Epithelial cell of proximal tubule (primary cell): ENCODE results near the gene DBN1. TPM values are rescaled to one million over a fixed set of nuclear protein-coding genes. Genes with fewer than 3 reads are reported as not detected.

Experiments
- DNase-seq: peaks from one replicate; pipeline ENCODE4 v3.0.0-alpha.2; 2011; ENCODE audit warnings: low read depth
- H3K4me3 ChIP-seq: 2 replicates; pipeline ENCODE4 v1.5.1; 2011; ENCODE audit warnings: low read depth, mild to moderate bottlenecking, low read length
- total RNA-seq: library from RNA; depleted of rRNA; stranded (reverse); fragments of >200 nt; gene quantifications from 2 replicates; pipeline ENCODE4 v1.2.3, GENCODE V29; 2015
- TF ChIP-seq, protein P1 (sequence below): conservative IDR thresholded peaks from 2 replicates; pipeline ENCODE4 v1.5.1; 2012; ENCODE audit warnings: low read depth, mild to moderate bottlenecking, low read length

Gene DBN1
- total RNA-seq, 1 donor from 2014 or later: 471 TPM

DNA sequence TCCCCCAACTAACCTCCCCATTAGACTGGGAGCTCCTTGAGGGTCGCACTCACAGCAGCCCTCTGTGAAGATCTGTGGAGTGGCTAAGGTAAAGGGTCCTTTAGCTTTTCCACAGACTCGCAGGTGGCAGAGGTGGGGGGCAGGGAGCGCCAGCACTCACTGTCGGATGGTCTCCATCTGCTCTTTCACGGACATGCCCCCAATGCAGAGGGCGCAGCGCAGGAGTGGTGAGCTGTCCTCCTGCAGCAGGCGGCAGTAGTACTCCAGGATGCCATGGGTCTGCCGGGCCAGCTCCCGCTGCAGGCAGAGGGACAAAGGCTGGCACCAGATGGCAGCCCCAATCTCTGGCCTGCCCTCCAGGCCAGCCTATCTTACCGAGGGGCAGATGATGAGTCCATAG is 41.1 kb upstream of the DBN1 start:
- TF ChIP-seq, protein P1, sequence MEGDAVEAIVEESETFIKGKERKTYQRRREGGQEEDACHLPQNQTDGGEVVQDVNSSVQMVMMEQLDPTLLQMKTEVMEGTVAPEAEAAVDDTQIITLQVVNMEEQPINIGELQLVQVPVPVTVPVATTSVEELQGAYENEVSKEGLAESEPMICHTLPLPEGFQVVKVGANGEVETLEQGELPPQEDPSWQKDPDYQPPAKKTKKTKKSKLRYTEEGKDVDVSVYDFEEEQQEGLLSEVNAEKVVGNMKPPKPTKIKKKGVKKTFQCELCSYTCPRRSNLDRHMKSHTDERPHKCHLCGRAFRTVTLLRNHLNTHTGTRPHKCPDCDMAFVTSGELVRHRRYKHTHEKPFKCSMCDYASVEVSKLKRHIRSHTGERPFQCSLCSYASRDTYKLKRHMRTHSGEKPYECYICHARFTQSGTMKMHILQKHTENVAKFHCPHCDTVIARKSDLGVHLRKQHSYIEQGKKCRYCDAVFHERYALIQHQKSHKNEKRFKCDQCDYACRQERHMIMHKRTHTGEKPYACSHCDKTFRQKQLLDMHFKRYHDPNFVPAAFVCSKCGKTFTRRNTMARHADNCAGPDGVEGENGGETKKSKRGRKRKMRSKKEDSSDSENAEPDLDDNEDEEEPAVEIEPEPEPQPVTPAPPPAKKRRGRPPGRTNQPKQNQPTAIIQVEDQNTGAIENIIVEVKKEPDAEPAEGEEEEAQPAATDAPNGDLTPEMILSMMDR: no peak
- DNase-seq: no peak
- no peak overlapping the region for H3K4me3 ChIP-seq

DNA sequence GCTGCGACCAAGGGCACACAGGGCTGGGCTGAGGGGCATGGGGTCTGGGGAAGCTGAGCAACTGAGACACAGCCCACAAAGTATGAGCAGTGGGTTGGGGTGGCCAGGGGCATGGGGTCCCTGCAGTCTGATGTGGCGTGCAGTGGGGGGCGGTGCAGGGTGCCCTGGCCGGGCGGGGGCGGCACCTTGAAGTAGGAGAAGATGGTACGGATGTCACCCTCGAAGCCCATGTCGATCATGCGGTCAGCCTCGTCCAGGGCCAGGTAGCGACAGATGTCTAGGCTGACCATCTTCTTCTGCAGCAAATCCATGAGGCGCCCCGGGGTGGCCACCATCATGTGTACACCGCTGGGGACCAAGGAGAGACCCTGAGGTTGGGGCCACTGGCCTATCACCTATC is 40.1 kb upstream of the DBN1 start:
- H3K4me3 ChIP-seq: no peak overlapping the region
- no peak for DNase-seq
- TF ChIP-seq, protein P1: no peak

DNA sequence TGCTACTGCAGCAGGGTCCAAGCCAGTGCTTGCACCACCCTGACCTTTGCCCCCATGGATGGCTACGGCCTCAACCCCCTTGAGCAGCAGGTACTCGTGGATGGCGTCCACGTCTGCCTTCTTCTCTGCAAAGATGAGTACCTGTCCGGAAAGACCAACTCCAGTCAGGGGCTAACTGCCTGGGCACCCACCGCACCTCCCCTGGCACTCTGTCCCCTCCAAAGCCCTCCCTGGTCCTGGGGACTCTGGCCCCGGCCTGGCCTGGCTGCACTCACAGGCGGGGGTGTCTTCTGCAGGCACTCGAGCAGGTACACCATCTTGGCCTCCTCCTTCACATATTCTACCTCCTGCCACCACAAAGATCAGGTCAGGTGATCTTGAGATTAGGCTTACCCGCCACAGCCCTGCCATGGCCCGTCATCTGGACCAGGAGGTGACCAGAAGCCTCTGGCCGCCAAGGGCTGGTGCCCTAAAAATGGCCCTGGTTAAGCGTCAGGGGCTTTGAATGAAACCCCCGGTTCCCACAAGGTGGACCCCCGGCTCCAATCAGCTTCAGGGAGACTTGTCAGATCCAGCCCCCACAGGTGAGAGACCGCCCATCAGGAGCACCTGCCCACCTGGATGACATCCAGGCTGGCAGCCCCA is 39.4 kb upstream of the DBN1 start:
- DNase-seq: no peak
- TF ChIP-seq, protein P1: no peak
- no peak overlapping the region for H3K4me3 ChIP-seq

DNA sequence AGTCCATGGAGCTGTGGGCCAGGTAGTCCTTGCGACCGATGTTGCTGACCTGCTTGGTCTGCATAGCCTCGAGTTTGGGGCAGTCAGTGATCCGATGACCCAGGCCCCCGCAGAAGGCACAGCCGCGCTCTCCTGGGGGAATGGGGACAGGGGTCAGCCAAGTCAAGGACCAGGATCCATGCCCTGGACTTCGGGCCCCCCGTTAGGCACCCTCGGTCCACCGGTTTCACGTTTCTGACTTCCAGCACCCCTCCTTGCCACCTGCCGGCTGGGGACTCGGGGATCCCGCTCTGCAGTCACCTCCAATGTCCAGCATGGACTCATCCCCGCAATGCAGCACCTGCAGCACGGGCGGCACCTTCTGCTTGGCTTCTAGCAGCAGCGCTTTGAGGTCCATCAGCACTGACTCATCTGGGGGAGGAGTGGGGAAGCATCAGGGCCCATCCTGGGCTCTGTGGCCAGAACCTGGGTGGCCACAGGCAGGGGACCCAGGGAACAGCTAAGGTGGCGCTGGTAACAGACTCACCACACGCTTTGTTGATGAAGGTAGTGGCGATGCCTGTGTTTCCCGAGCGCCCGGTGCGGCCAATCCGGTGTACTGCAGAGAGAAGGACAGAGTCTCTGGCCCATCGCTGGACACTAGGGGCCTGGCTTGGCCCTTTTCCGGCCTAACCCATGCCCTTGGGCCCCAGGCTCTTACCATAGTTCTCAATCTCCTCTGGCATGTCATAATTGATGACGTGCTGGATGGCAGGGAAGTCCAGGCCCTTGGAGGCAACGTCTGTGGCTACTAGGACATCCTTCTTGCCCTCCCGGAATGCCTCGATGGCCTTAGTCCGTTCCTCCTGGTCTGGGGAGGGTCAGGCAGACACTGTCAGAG is 38.6 kb upstream of the DBN1 start:
- TF ChIP-seq, protein P1: no peak
- no peak for DNase-seq
- no peak overlapping the region for H3K4me3 ChIP-seq

DNA sequence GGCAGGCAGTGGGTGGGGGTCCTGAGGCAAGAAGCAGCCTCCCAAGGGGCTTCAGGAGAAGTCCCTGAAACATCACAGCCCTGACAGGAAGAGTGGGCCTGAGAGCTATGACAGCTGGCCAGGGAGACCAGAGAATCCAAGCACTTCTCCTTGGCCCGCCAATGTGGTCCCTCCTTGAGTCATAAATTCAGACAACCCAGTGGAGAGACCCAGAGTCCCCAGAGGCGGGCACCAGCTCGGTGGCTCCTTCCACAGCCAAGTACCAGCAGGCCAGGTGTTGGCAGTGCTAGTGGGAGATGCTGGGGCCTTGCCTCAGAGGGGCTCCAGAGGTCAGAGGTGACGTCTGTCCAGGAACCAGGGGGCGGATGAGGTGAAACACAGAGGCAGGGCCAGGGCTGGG is 37.7 kb upstream of the DBN1 start:
- no peak overlapping the region for H3K4me3 ChIP-seq

DNA sequence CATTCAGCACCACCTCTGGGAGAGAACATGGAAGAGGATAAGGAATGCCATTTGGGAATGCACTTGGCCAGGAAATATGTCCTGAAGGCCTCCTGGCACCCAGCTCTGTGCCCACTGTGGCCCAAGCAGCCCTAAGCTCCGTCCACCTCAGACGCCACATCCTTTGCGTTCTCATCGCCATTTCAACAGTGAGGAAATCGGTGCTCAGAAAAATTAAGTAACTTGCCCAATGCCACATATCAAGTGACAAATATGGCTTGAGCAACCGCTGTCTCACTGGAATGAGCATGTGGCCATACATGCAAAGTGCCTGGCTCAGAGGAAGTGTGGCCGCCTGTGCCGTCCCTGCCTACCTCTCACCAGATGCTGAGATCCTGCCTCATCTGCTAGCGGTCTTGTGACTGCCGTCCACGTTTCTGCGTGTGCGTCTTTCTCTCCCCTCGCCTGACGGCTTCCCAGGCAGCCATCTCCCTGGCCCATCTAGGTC is 37.2 kb upstream of the DBN1 start:
- H3K4me3 ChIP-seq: no peak overlapping the region
- TF ChIP-seq, protein P1: no peak
- DNase-seq: no peak

More for the DNA sequence above, 37.7 kb upstream of the DBN1 start:
- DNase-seq: no peak
- TF ChIP-seq, protein P1: no peak
